ENCODE data around the gene NEIL3. TPM values are rescaled to one million over a fixed set of nuclear protein-coding genes. Genes with fewer than 3 reads are reported as not detected.

The NEIL3 gene, protein sequence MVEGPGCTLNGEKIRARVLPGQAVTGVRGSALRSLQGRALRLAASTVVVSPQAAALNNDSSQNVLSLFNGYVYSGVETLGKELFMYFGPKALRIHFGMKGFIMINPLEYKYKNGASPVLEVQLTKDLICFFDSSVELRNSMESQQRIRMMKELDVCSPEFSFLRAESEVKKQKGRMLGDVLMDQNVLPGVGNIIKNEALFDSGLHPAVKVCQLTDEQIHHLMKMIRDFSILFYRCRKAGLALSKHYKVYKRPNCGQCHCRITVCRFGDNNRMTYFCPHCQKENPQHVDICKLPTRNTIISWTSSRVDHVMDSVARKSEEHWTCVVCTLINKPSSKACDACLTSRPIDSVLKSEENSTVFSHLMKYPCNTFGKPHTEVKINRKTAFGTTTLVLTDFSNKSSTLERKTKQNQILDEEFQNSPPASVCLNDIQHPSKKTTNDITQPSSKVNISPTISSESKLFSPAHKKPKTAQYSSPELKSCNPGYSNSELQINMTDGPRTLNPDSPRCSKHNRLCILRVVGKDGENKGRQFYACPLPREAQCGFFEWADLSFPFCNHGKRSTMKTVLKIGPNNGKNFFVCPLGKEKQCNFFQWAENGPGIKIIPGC
- total RNA-seq = 0.89 and 3.8 TPM in 2 replicates

DNA sequence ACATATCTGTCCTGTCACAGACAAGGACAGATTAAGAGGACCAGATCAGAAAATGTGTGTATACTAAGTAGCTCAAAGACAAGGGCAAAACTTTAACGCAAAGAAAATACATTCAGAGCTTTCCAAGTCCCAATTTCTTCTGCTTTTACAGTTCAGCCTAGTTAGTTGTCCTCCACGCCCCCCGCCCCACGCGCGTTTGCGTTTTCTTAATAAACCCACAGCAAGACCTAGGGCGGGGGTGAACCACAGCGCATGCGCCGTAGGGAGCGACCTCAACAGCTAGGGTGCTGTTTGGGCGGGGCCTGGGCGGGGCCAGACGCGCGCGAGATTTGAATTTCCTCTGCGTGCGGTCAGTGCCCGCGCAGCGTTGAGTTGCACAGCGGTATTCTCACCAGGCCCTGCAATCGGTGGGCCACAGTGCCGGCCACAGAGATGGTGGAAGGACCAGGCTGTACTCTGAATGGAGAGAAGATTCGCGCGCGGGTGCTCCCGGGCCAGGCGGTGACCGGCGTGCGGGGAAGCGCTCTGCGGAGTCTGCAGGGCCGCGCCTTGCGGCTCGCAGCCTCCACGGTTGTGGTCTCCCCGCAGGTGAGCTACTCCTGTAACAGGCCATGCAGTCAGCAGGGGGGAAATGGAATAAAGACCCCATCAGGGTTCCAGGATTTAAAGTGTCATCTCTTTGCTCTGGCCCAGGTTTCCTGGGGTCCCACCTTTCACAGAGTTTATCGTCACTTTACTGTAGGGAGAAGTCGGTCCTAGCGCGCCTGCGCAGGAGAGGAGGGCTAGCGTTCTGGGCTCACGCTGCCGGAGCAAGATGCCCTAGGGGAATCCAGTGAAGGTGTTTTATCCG is at the start of gene NEIL3:
TSS of gene NEIL3 (plus strand) at position 353 of the 850 bp plus-strand sequence. CDS start at position 433, 80 bp downstream.

Other genes starting within 250 kb of the NEIL3 start
- gene AGA, start 132.6 kb downstream of the NEIL3 start, total RNA-seq = 40.5 and 64.3 TPM in 2 replicates